K562 (cell line): ENCODE results near the gene EVL.

Experiments used
- BRCA1 ChIP-seq, 2 experiments: fragments of 450-650 bp in 1 of 2; sonication (generic) in 1 of 2; formaldehyde crosslinking in 1 of 2; IDR thresholded peaks; 2 replicates each; pipeline versions ENCODE4 v1.5.0 to v1.6.1; 2017 to 2020; ENCODE audit warnings: mild to moderate bottlenecking in 1 of 2, missing genetic modification reagents in 1 of 2
- HDGF ChIP-seq: fragments of 450-650 bp; IDR thresholded peaks from 2 replicates; pipeline ENCODE4 v1.6.1; 2016
- RCOR1 ChIP-seq, 2 experiments: IDR thresholded peaks; 2 replicates each; pipeline ENCODE4 v1.6.1; 2012; ENCODE audit warnings: low read depth in 2 of 2, low read length in 2 of 2, borderline replicate concordance in 1 of 2, improper control_type of control experiment in 1 of 2
- ZNF232 ChIP-seq: sonication (generic); formaldehyde crosslinking; IDR thresholded peaks from 2 replicates; pipeline ENCODE4 v1.8.0; 2022; ENCODE audit warnings: mild to moderate bottlenecking, missing genetic modification reagents
- ZNF668 ChIP-seq: fragments of 250-450 bp; sonication (Bioruptor Pico); IDR thresholded peaks from 2 replicates; pipeline ENCODE4 v1.8.0; 2022; ENCODE audit warnings: mild to moderate bottlenecking, inconsistent platforms

DNA sequence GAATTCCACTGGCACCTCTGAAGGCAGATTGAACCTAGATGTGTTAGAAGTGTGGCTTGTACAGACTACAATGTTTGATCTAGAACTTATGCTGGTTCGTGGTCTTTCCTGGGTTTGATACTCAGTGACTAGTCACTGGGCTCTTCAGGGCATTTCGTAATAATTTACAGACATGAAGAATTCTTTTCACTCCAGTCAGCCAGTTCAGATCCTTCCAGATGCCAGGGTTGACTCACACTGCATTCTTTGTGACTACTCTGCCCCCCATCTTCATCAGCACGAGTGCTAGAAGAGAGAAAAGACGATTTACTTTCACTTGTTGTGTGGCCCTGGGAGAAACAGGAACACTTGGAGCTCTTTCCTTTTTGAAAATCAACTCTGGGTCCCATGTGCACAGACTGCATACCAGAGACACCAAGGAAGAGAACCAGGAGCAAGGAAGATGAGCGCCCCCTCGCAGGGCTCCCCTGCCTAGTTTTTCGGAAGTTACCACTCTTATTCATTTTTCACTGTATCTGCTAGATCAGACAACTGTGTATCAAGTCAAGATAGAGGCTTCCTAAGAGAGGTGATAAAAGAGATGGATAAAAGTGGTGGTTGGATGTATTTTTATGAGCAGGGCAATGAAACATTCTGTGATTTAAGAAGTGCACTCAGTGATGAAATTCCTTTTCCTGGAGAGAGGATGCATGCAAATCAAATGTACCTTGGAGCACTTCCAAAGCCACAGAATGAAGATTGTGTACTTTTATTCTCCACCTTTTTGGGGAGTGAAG lies 33.5 kb upstream of the EVL start:
- TF ChIP-seq ZNF232 (CRISPR knock-in tag) (no peak), HDGF (no peak), ZNF668 (no peak), RCOR1 (IDR thresholded peaks at IDR 0.05; ENCODE audit: borderline replicate concordance in 1 of 2, low read depth in 2 of 2, low read length in 2 of 2) (no peak), BRCA1 (IDR thresholded peaks at IDR 0.05) (no peak), BRCA1 (CRISPR knock-in tag; IDR thresholded peaks at IDR 0.05) (no peak)
